Loucy (cell line): ENCODE measurements around the gene NMU.

ENCODE experiments used
- H2AFZ ChIP-seq: fragments of 200-600 bp; sonication (generic); 2 replicates; pipeline ENCODE4 v1.6.0; 2016; ENCODE audit warnings: antibody characterized with exemption, mild to moderate bottlenecking, low read length, moderate library complexity
- H3F3A ChIP-seq: fragments of 200-600 bp; 2 replicates; pipeline ENCODE4 v1.6.0; 2016; ENCODE audit warnings: antibody characterized with exemption, low read depth, mild to moderate bottlenecking
- H3K27me3 ChIP-seq: fragments of 200-600 bp; sonication (generic); 2 replicates; pipeline ENCODE4 v1.6.1; 2014; ENCODE audit warnings: low read length, mild to moderate bottlenecking; ENCODE audit not compliant: insufficient read depth, poor library complexity, severe bottlenecking
- H3K36me3 ChIP-seq: fragments of 200-600 bp; sonication (generic); 2 replicates; pipeline ENCODE4 v1.6.1; 2016; ENCODE audit warnings: low read length; ENCODE audit not compliant: insufficient read depth
- H3K4me1 ChIP-seq: fragments of 200-600 bp; sonication (generic); 2 replicates; pipeline ENCODE4 v1.5.1; 2014; ENCODE audit warnings: low read length, mild to moderate bottlenecking; ENCODE audit not compliant: insufficient read depth, poor library complexity, severe bottlenecking
- H3K4me2 ChIP-seq: fragments of 200-600 bp; sonication (generic); 2 replicates; pipeline ENCODE4 v1.6.0; 2014; ENCODE audit warnings: antibody characterized with exemption, low read length, low read depth, mild to moderate bottlenecking; ENCODE audit not compliant: poor library complexity, severe bottlenecking
- H3K4me3 ChIP-seq: fragments of 200-600 bp; sonication (generic); 2 replicates; pipeline ENCODE4 v1.5.1; 2014; ENCODE audit warnings: low read length, mild to moderate bottlenecking, mixed read lengths; ENCODE audit not compliant: poor library complexity, severe bottlenecking
- H3K79me2 ChIP-seq: fragments of 200-600 bp; sonication (generic); 2 replicates; pipeline ENCODE4 v1.6.1; 2014; ENCODE audit warnings: low read length; ENCODE audit not compliant: insufficient read depth
- H3K9ac ChIP-seq: fragments of 200-600 bp; sonication (generic); 2 replicates; pipeline ENCODE4 v1.6.0; 2014; ENCODE audit warnings: mild to moderate bottlenecking, low read depth, low read length, moderate library complexity; ENCODE audit not compliant: poor library complexity, severe bottlenecking
- H3K9me2 ChIP-seq: fragments of 200-600 bp; sonication (generic); replicated peaks from 2 replicates; pipeline ENCODE4 v1.6.1; 2016; ENCODE audit warnings: low read depth, low read length, mixed read lengths
- H3K9me3 ChIP-seq: fragments of 200-600 bp; sonication (generic); 2 replicates; pipeline ENCODE4 v1.6.1; 2014; ENCODE audit warnings: mild to moderate bottlenecking, antibody characterized with exemption, low read length, low read depth; ENCODE audit not compliant: insufficient read depth
- H4K20me1 ChIP-seq: fragments of 200-600 bp; sonication (generic); 2 replicates; pipeline ENCODE4 v1.6.0; 2014; ENCODE audit warnings: antibody characterized with exemption, low read length, mild to moderate bottlenecking; ENCODE audit not compliant: insufficient read depth, poor library complexity, severe bottlenecking
- EZH2phosphoT487 ChIP-seq: fragments of 200-600 bp; IDR thresholded peaks from 2 replicates; pipeline ENCODE4 v1.6.1; 2018; ENCODE audit warnings: antibody characterized with exemption, mild to moderate bottlenecking, moderate library complexity, borderline replicate concordance
- TF ChIP-seq, protein P1 (sequence below): fragments of 200-600 bp; sonication (generic); conservative IDR thresholded peaks from 2 replicates; pipeline ENCODE4 v1.5.1; 2014; ENCODE audit warnings: mild to moderate bottlenecking, antibody characterized with exemption, low read length

The NMU gene

DNA sequence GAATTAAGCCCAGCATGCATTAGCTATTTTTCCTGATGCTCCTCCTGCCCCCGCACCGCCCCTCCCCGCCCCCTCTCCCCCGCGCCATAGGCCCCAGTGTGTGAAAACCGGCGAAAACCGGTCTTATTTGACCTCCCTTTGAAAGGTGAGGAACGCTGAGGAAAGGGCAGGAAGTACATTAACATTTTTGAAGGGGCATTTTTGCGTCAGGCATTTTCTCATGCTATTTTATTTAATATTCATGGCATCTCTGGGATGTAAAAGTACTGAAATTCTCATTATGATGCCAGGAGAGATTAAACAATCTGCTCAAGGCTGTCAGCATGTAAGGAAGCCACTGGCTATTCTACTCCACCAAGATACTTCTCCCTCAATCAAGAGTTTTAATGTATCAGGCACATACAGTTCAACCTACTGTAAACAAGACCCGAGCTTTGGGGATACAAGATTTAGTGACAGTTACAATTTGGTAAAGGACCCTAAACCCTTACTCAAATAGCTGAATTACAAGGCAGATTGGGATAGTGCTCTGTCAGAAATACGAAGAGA is 1.2 kb upstream of the NMU start:
- H3K4me3 ChIP-seq = no peak overlapping the region
- TF ChIP-seq, protein P1, sequence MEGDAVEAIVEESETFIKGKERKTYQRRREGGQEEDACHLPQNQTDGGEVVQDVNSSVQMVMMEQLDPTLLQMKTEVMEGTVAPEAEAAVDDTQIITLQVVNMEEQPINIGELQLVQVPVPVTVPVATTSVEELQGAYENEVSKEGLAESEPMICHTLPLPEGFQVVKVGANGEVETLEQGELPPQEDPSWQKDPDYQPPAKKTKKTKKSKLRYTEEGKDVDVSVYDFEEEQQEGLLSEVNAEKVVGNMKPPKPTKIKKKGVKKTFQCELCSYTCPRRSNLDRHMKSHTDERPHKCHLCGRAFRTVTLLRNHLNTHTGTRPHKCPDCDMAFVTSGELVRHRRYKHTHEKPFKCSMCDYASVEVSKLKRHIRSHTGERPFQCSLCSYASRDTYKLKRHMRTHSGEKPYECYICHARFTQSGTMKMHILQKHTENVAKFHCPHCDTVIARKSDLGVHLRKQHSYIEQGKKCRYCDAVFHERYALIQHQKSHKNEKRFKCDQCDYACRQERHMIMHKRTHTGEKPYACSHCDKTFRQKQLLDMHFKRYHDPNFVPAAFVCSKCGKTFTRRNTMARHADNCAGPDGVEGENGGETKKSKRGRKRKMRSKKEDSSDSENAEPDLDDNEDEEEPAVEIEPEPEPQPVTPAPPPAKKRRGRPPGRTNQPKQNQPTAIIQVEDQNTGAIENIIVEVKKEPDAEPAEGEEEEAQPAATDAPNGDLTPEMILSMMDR = no peak
- TF ChIP-seq EZH2phosphoT487 = no peak
- no peaks in the 10 kb centered on the region for H3K9me3 ChIP-seq
- no peaks in the 10 kb centered on the region for H3K79me2 ChIP-seq
- H3K9ac ChIP-seq = no peak overlapping the region
- no peak overlapping the region for H2AFZ ChIP-seq
- no peak overlapping the region for H3K4me2 ChIP-seq
- no peaks in the 10 kb centered on the region for H3K4me1 ChIP-seq
- no peaks in the 10 kb centered on the region for H3K27me3 ChIP-seq
- no peaks in the 10 kb centered on the region for H3K36me3 ChIP-seq
- no peaks in the 10 kb centered on the region for H3F3A ChIP-seq
- no peaks in the 10 kb centered on the region for H4K20me1 ChIP-seq
- H3K9me2 ChIP-seq = no peaks in the 10 kb centered on the region

GRCh38 chr4:55636656-55636999 is 530 bp upstream of the NMU start:
- Histone ChIP-seq H3K4me1 (no peaks in the 10 kb centered on the region), H3F3A (no peaks in the 10 kb centered on the region), H4K20me1 (no peaks in the 10 kb centered on the region), H3K9me3 (no peaks in the 10 kb centered on the region), H3K4me3 (no peak overlapping the region), H3K4me2 (no peak overlapping the region), H3K36me3 (no peaks in the 10 kb centered on the region), H3K27me3 (no peaks in the 10 kb centered on the region), H3K9ac (no peak overlapping the region), H2AFZ (no peak overlapping the region), H3K79me2 (no peaks in the 10 kb centered on the region), H3K9me2 (no peaks in the 10 kb centered on the region)
- TF ChIP-seq, protein P1 = no peak
- no peak for TF ChIP-seq EZH2phosphoT487

DNA sequence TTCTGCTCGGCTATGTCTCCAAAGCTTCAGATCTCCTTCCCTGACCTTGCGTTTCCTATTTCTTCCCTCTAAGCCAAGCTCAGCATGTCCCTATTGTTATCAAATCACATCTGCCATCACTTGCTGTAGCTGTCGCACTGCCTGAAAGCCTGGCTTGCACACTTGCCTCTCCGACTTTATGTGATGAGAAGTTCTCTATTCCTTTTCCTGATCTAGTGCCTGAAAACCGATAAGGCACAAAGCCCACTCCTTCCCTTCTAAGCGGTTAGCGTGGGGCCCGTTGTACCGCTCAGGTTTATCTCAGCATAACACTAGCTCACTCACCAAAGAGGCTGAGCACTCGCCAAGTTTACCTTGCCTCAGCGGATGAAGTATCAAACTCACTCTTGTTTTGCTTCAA is 816 bp downstream of the NMU start:
- no peaks in the 10 kb centered on the region for H4K20me1 ChIP-seq
- H3K36me3 ChIP-seq = no peaks in the 10 kb centered on the region
- TF ChIP-seq, protein P1 = no peak
- no peak for TF ChIP-seq EZH2phosphoT487
- no peak overlapping the region for H2AFZ ChIP-seq
- H3K9ac ChIP-seq = no peak overlapping the region
- no peaks in the 10 kb centered on the region for H3K9me2 ChIP-seq
- H3K4me3 ChIP-seq = no peak overlapping the region
- no peaks in the 10 kb centered on the region for H3K4me1 ChIP-seq
- no peaks in the 10 kb centered on the region for H3K9me3 ChIP-seq
- no peaks in the 10 kb centered on the region for H3F3A ChIP-seq
- no peak overlapping the region for H3K4me2 ChIP-seq
- H3K79me2 ChIP-seq = no peaks in the 10 kb centered on the region
- H3K27me3 ChIP-seq = no peaks in the 10 kb centered on the region
